ENCODE results near the gene CDH13. TPM values are rescaled to one million over a fixed set of nuclear protein-coding genes. Genes with fewer than 3 reads are reported as not detected.

The CDH13 gene
- total and polyA plus RNA-seq, 2 of the 8 experiments (the other 6 are each of a cell fraction or from before 2014, with no cell fraction given): 2.3 to 2.4 TPM

DNA sequence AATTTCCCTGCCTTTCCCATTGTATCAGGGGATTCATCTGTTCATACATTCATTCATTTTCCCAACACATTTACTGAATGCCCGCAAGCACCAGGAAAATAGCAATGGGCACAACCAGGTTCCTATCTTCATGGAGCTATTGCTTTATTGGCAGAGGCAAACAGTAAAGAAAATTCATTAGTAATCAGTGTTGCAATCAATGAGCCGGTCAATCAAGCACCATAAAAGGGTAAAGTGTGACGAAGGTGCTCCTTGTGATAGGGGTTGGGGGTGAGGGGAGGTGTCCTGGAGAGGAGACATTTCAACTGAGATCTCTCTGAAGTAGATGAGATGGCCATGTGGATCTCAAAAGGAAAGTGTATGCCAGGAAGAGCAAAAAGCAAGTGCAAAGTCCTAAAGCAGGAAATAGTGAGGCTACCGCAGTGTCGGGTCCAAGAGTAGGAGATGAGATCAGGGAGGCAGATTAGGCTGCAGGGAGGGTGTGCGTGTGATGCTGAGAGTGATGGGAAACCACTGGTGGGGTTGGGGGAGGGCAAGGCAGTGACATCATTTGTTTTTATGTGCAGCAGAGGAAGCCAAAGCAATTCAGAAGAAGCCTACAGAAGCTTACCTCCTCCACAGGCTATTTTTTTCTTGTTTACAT is 28.4 kb downstream of the CDH13 start:
- no peaks in the 10 kb centered on the region for H4K20me1 ChIP-seq (replicated peaks in 1 of 2; ENCODE audit: control insufficient read depth in 1 of 2, insufficient read depth in 2 of 2, low read length in 2 of 2)
- H4K5ac ChIP-seq (ENCODE audit: insufficient read length, low read depth, low read length): no peak overlapping the region
- no peak overlapping the region for H3K14ac ChIP-seq (ENCODE audit: insufficient read length)
- H3K4me2 ChIP-seq (ENCODE audit: insufficient read depth in 1 of 2, low read depth in 2 of 2, low read length in 2 of 2): no peak overlapping the region
- ChIA-PET POLR2A (ENCODE audit: partially characterized antibody) (no interaction called here), CTCF (ENCODE audit: partially characterized antibody) (interaction anchor here (0.6 to 5.9 kb wide), 6 partner anchors 11 to 100 kb away, joined by 3 to 37 read pairs (median 4); no protein-coding TSS in a partner anchor)
- H3K23ac ChIP-seq (ENCODE audit: insufficient read length): no peak overlapping the region
- H2BK120ac ChIP-seq (replicated peaks; ENCODE audit: low read depth, low read length): no peak overlapping the region
- no peak overlapping the region for H4K91ac ChIP-seq (replicated peaks; ENCODE audit: insufficient read length, low read length)
- H3K9me3 ChIP-seq (ENCODE audit: insufficient read depth in 2 of 2, low read depth in 1 of 2, low read length in 1 of 2): no peaks in the 10 kb centered on the region
- H3K27me3 ChIP-seq (replicated peaks in 1 of 4; ENCODE audit: control insufficient read depth in 3 of 4, extremely low read depth in 1 of 4, insufficient read depth in 3 of 4, low read length in 3 of 4): no peaks in the 10 kb centered on the region
- no peaks in the 10 kb centered on the region; a peak in 1 of 7 replicates for H3K4me1 ChIP-seq (replicated peaks in 1 of 4; ENCODE audit: control insufficient read depth in 3 of 4, insufficient read depth in 4 of 4, low read length in 3 of 4)
- H3K4me3 ChIP-seq (ENCODE audit: extremely low read depth in 1 of 4, insufficient read depth in 2 of 4, low read depth in 3 of 4, low read length in 4 of 4): no peak overlapping the region
- 0 out of 2 replicates have a peak overlapping the region, but pooled peaks have one; percentile 56 for H2BK12ac ChIP-seq (ENCODE audit: low read depth, low read length)
- H3K79me1 ChIP-seq (ENCODE audit: low read depth, low read length): no peaks in the 10 kb centered on the region; the same call in 1 of the 2 replicates
- H2BK15ac ChIP-seq (ENCODE audit: low read length): no peak overlapping the region
- no peak overlapping the region for H3K18ac ChIP-seq (ENCODE audit: extremely low read depth, low read length)
- H3K27ac ChIP-seq (ENCODE audit: low read depth, low read length): no peak overlapping the region
- no peak overlapping the region for H2BK5ac ChIP-seq (ENCODE audit: low read depth, low read length)
- H3K9ac ChIP-seq (replicated peaks in 1 of 4; ENCODE audit: extremely low read depth in 1 of 4, low read depth in 3 of 4, low read length in 3 of 4): no peak overlapping the region
- FAIRE-seq (no peak), DNase-seq (ENCODE audit: low read depth in 1 of 2, low spot score in 2 of 2) (no peak)
- no peak overlapping the region for H3K56ac ChIP-seq (replicated peaks; ENCODE audit: insufficient read length, low read depth, low read length)
- H2AFZ ChIP-seq (ENCODE audit: low read length): no peak overlapping the region
- WGBS, 2 experiments (ENCODE audit: extremely low coverage in 1 of 2, insufficient coverage in 1 of 2, insufficient read length in 1 of 2, insufficient replicate concordance in 2 of 2, low coverage in 1 of 2, low lambda C conversion rate in 2 of 2, missing lambda C conversion rate in 1 of 2): 86% methylated on average over 6 of the region's 6 CpGs; no CpG with 5 or more reads in 1 of the 2 experiments
- H3K36me3 ChIP-seq (ENCODE audit: control insufficient read depth in 2 of 4, insufficient read depth in 4 of 4, low read length in 3 of 4): no peaks in the 10 kb centered on the region
- no peaks in the 10 kb centered on the region for H3K79me2 ChIP-seq (ENCODE audit: control insufficient read depth in 1 of 2, insufficient read depth in 2 of 2, low read length in 2 of 2)
- H3K4ac ChIP-seq (replicated peaks; ENCODE audit: insufficient read length, low read depth, low read length): no peak overlapping the region
- H4K8ac ChIP-seq (ENCODE audit: extremely low read depth, insufficient read depth, low read length): no peak overlapping the region
- H2AK5ac ChIP-seq (ENCODE audit: low read depth, low read length): peak overlapping the region; percentile 20; the same call in 1 of the 2 replicates
- H3K23me2 ChIP-seq (ENCODE audit: low read depth, low read length): no peaks in the 10 kb centered on the region
- no peak overlapping the region for H2BK20ac ChIP-seq (ENCODE audit: low read length)
- TF ChIP-seq, protein P1, sequence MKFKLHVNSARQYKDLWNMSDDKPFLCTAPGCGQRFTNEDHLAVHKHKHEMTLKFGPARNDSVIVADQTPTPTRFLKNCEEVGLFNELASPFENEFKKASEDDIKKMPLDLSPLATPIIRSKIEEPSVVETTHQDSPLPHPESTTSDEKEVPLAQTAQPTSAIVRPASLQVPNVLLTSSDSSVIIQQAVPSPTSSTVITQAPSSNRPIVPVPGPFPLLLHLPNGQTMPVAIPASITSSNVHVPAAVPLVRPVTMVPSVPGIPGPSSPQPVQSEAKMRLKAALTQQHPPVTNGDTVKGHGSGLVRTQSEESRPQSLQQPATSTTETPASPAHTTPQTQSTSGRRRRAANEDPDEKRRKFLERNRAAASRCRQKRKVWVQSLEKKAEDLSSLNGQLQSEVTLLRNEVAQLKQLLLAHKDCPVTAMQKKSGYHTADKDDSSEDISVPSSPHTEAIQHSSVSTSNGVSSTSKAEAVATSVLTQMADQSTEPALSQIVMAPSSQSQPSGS (IDR thresholded peaks at IDR 0.05; ENCODE audit: low read length): no peak
- no peak for TF ChIP-seq GABPA (IDR thresholded peaks at IDR 0.05; ENCODE audit: borderline replicate concordance, insufficient read depth, low read length)
- TF ChIP-seq CHD2 (IDR thresholded peaks at IDR 0.05; ENCODE audit: low read length): no peak
- TF ChIP-seq POLR2AphosphoS5 (IDR thresholded peaks at IDR 0.05; ENCODE audit: low read depth, low read length): no peak
- TF ChIP-seq SUZ12 (IDR thresholded peaks at IDR 0.05; ENCODE audit: low read length): no peak
- no peak for TF ChIP-seq RBBP5 (IDR thresholded peaks at IDR 0.05; ENCODE audit: borderline replicate concordance, low read depth, low read length)
- TF ChIP-seq SAP30 (IDR thresholded peaks at IDR 0.05; ENCODE audit: insufficient read depth, insufficient replicate concordance, low read length): no peak
- no peak for TF ChIP-seq BACH1 (IDR thresholded peaks at IDR 0.05; ENCODE audit: low read length)
- TF ChIP-seq CEBPB (IDR thresholded peaks at IDR 0.05; ENCODE audit: low read depth, low read length): no peak
- TF ChIP-seq KDM4A (IDR thresholded peaks at IDR 0.05; ENCODE audit: low read depth, low read length, severe bottlenecking): no peak
- TF ChIP-seq, protein P2, sequence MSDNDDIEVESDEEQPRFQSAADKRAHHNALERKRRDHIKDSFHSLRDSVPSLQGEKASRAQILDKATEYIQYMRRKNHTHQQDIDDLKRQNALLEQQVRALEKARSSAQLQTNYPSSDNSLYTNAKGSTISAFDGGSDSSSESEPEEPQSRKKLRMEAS (IDR thresholded peaks at IDR 0.05): no peak
